Nephron progenitor cell (in vitro differentiated cells): ENCODE results near the gene HEATR5B.
"Not testable (repeated sequence)": the region's sequence is repeated elsewhere in the genome, so short reads cannot be mapped to it uniquely, and the experiment has no call there.

Experiments
- DNase-seq: peaks from one replicate; pipeline ENCODE4 v3.0.0; 2021
- H3K27ac Mint-ChIP-seq: 2 replicates; pipeline ENCODE4 v1.8.0; 2021; ENCODE audit warnings: mild to moderate bottlenecking, moderate library complexity, mixed read lengths
- H3K27me3 Mint-ChIP-seq: 2 replicates; pipeline ENCODE4 v1.8.0; 2021; ENCODE audit warnings: mild to moderate bottlenecking, low read depth, mixed read lengths; ENCODE audit not compliant: poor library complexity
- H3K36me3 Mint-ChIP-seq: 2 replicates; pipeline ENCODE4 v1.8.0; 2021; ENCODE audit warnings: low read depth, mixed read lengths
- H3K4me1 Mint-ChIP-seq: 2 replicates; pipeline ENCODE4 v1.8.0; 2021; ENCODE audit warnings: mixed read lengths
- H3K4me3 Mint-ChIP-seq: 2 replicates; pipeline ENCODE4 v1.8.0; 2021; ENCODE audit warnings: mild to moderate bottlenecking, moderate library complexity, mixed read lengths
- H3K9me3 Mint-ChIP-seq: 2 replicates; pipeline ENCODE4 v1.8.0; 2021; ENCODE audit warnings: mild to moderate bottlenecking, moderate library complexity, mixed read lengths
- CTCF ChIP-seq: fragments of 200-600 bp; sonication (generic); IDR thresholded peaks from 2 replicates; pipeline ENCODE4 v1.5.0; 2021; ENCODE audit warnings: antibody characterized with exemption

Gene HEATR5B

GRCh38 chr2:36954977-36955607 is 129.1 kb downstream of the HEATR5B start:
- H3K36me3 Mint-ChIP-seq = peaks cover 8% of the 10 kb centered on the region
- H3K27ac Mint-ChIP-seq = no peak overlapping the region
- peaks cover 26% of the 10 kb centered on the region for H3K4me1 Mint-ChIP-seq
- H3K9me3 Mint-ChIP-seq = no peaks in the 10 kb centered on the region
- H3K27me3 Mint-ChIP-seq = no peaks in the 10 kb centered on the region
- DNase-seq = no peak
- no peak for TF ChIP-seq CTCF
- H3K4me3 Mint-ChIP-seq = no peak overlapping the region

GRCh38 chr2:36952748-36953197 is 131.4 kb downstream of the HEATR5B start:
- DNase-seq = no peak

GRCh38 chr2:36951574-36951973 is 132.6 kb downstream of the HEATR5B start:
- no peak for TF ChIP-seq CTCF
- Mint-ChIP-seq H3K4me3 (no peak overlapping the region), H3K4me1 (peaks cover 36% of the 10 kb centered on the region), H3K27me3 (no peaks in the 10 kb centered on the region), H3K9me3 (no peaks in the 10 kb centered on the region), H3K27ac (no peak overlapping the region), H3K36me3 (no peaks in the 10 kb centered on the region)
- no peak for DNase-seq

More at GRCh38 chr2:36952748-36953197, 131.4 kb downstream of the HEATR5B start:
- no peak for TF ChIP-seq CTCF
- H3K4me1 Mint-ChIP-seq = peaks cover 36% of the 10 kb centered on the region
- H3K9me3 Mint-ChIP-seq = no peaks in the 10 kb centered on the region
- no peaks in the 10 kb centered on the region for H3K27me3 Mint-ChIP-seq
- H3K4me3 Mint-ChIP-seq = no peak overlapping the region
- H3K36me3 Mint-ChIP-seq = no peaks in the 10 kb centered on the region
- no peak overlapping the region for H3K27ac Mint-ChIP-seq

- H3K36me3 Mint-ChIP-seq = no peaks in the 10 kb centered on the region
- H3K9me3 Mint-ChIP-seq = no peaks in the 10 kb centered on the region
- DNase-seq = no peak
- H3K27me3 Mint-ChIP-seq = no peaks in the 10 kb centered on the region
- H3K4me1 Mint-ChIP-seq = peaks cover 36% of the 10 kb centered on the region
- peak overlapping the region; percentile 7 for H3K27ac Mint-ChIP-seq
- H3K4me3 Mint-ChIP-seq = no peak overlapping the region
- no peak for TF ChIP-seq CTCF
These were observed 133.1 kb downstream of the HEATR5B start for GRCh38 chr2:36951027-36951518.

- peaks cover 36% of the 10 kb centered on the region for H3K4me1 Mint-ChIP-seq
- H3K4me3 Mint-ChIP-seq = no peak overlapping the region
- H3K9me3 Mint-ChIP-seq = no peaks in the 10 kb centered on the region
- no peaks in the 10 kb centered on the region for H3K36me3 Mint-ChIP-seq
- no peak for TF ChIP-seq CTCF
- H3K27ac Mint-ChIP-seq = no peak overlapping the region
- no peaks in the 10 kb centered on the region for H3K27me3 Mint-ChIP-seq
- no peak for DNase-seq
These were observed 134.3 kb downstream of the HEATR5B start for GRCh38 chr2:36949845-36950244.

GRCh38 chr2:36945240-36945639 is 138.9 kb downstream of the HEATR5B start:
- not testable (repeated sequence) for H3K9me3 Mint-ChIP-seq, H3K4me3 Mint-ChIP-seq, DNase-seq, H3K4me1 Mint-ChIP-seq, H3K27me3 Mint-ChIP-seq, H3K27ac Mint-ChIP-seq, H3K36me3 Mint-ChIP-seq
